Peyer's patch (tissue), 4 donors: ENCODE results near the gene DGCR2.

Experiments
- POLR2A ChIP-seq, 2 donors: fragments of 450-650 bp; IDR thresholded peaks; one replicate each; pipeline ENCODE4 v1.5.1; 2017; ENCODE audit warnings: antibody characterized with exemption in 2 of 2, mild to moderate bottlenecking in 2 of 2, moderate library complexity in 2 of 2
- TF ChIP-seq, protein P1 (sequence below), 6 experiments: fragments of 450-650 bp in 4 of 6; fragments of 200-600 bp in 2 of 6; sonication (generic) in 1 of 6; IDR thresholded peaks; one replicate each; pipeline ENCODE4 v1.5.1; 2017 to 2019; ENCODE audit warnings: antibody characterized with exemption in 6 of 6, mild to moderate bottlenecking in 3 of 6, moderate library complexity in 1 of 6

GRCh38 chr22:19148417-19149046 is 26.3 kb upstream of the DGCR2 start:
- TF ChIP-seq, protein P1, sequence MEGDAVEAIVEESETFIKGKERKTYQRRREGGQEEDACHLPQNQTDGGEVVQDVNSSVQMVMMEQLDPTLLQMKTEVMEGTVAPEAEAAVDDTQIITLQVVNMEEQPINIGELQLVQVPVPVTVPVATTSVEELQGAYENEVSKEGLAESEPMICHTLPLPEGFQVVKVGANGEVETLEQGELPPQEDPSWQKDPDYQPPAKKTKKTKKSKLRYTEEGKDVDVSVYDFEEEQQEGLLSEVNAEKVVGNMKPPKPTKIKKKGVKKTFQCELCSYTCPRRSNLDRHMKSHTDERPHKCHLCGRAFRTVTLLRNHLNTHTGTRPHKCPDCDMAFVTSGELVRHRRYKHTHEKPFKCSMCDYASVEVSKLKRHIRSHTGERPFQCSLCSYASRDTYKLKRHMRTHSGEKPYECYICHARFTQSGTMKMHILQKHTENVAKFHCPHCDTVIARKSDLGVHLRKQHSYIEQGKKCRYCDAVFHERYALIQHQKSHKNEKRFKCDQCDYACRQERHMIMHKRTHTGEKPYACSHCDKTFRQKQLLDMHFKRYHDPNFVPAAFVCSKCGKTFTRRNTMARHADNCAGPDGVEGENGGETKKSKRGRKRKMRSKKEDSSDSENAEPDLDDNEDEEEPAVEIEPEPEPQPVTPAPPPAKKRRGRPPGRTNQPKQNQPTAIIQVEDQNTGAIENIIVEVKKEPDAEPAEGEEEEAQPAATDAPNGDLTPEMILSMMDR (IDR thresholded peaks at IDR 0.05) = no peak
- TF ChIP-seq POLR2A (IDR thresholded peaks at IDR 0.05) = no peak
